Measurements from ENCODE around the gene GRAP2. TPM values are rescaled to one million over a fixed set of nuclear protein-coding genes. Genes with fewer than 3 reads are reported as not detected.

Gene GRAP2
- total and polyA plus RNA-seq, 4 donors, result 1.9 to 6.9 (median 4.2) TPM

DNA sequence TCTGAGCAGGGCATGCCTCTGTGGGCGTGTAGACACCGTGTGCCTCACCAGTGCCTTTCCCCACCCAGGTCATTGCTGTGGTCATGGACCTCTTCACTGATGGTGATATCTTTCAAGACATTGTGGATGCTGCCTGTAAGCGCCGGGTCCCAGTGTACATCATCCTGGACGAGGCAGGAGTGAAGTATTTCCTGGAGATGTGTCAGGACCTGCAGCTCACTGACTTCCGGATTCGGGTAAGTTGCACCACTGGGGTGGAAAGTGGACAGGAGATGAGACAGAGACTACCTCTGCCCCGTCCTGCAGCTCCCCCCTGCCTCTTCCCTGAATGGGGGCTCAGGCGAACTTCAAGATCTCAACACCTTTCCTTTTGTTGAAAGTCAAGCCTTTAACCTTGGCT, 118.2 kb downstream of the GRAP2 start:
- Histone ChIP-seq H3K9ac (ENCODE audit: insufficient read depth in 1 of 2, low read length in 2 of 2) (no peak overlapping the region), H3K9me3 (ENCODE audit: control insufficient read depth in 4 of 4, insufficient read depth in 3 of 4, low read length in 3 of 4) (peaks cover 0 to 2% (median 0%) of the 10 kb centered on the region in 4 donors), H3K4me1 (ENCODE audit: control insufficient read depth in 5 of 5, insufficient read depth in 5 of 5, low read length in 5 of 5) (no peaks in the 10 kb centered on the region), H3K4me3 (no peak overlapping the region), H3K27ac (ENCODE audit: low read depth in 1 of 2, low read length in 1 of 2) (no peak overlapping the region), H3K27me3 (ENCODE audit: control insufficient read depth in 3 of 3, insufficient read depth in 3 of 3, low read length in 2 of 3) (no peaks in the 10 kb centered on the region), H3K36me3 (ENCODE audit: control insufficient read depth in 4 of 4, insufficient read depth in 4 of 4, low read length in 4 of 4) (no peaks in the 10 kb centered on the region)
- WGBS, 2 donors, result 88 to 98% methylated on average over 9 of the region's 9 CpGs
- DNase-seq (no peak), ATAC-seq (ENCODE audit: insufficient read depth, low FRiP score) (no peak)
- TF ChIP-seq, protein P1, sequence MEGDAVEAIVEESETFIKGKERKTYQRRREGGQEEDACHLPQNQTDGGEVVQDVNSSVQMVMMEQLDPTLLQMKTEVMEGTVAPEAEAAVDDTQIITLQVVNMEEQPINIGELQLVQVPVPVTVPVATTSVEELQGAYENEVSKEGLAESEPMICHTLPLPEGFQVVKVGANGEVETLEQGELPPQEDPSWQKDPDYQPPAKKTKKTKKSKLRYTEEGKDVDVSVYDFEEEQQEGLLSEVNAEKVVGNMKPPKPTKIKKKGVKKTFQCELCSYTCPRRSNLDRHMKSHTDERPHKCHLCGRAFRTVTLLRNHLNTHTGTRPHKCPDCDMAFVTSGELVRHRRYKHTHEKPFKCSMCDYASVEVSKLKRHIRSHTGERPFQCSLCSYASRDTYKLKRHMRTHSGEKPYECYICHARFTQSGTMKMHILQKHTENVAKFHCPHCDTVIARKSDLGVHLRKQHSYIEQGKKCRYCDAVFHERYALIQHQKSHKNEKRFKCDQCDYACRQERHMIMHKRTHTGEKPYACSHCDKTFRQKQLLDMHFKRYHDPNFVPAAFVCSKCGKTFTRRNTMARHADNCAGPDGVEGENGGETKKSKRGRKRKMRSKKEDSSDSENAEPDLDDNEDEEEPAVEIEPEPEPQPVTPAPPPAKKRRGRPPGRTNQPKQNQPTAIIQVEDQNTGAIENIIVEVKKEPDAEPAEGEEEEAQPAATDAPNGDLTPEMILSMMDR (IDR thresholded peaks at IDR 0.05; ENCODE audit: control extremely low read depth, extremely low read depth), result no peak

DNA sequence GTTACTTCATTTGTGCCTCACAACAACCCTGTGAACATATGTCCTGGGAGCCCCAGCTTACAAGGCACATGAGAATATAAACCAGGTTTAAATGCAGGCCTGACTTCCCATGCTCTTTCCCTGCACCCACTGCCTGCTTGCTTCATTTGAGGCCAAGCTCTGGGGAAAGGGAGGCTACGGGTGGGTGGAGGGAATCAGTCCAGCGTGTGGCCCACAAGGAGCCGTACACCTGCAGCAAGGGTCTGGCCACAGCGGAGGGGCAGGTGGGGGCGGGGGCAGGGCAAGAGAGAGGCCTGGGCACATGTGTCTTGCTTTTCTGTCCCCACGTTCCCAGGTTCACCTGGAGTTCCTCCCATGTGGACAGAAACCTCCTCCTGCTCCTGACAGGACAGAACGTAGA, 120.1 kb downstream of the GRAP2 start:
- Histone ChIP-seq H3K9ac (ENCODE audit: insufficient read depth in 1 of 2, low read length in 2 of 2) (no peak overlapping the region), H3K36me3 (ENCODE audit: control insufficient read depth in 4 of 4, insufficient read depth in 4 of 4, low read length in 4 of 4) (no peaks in the 10 kb centered on the region), H3K27me3 (ENCODE audit: control insufficient read depth in 3 of 3, insufficient read depth in 3 of 3, low read length in 2 of 3) (no peaks in the 10 kb centered on the region), H3K4me3 (no peak overlapping the region), H3K27ac (ENCODE audit: low read depth in 1 of 2, low read length in 1 of 2) (no peak overlapping the region), H3K9me3 (ENCODE audit: control insufficient read depth in 4 of 4, insufficient read depth in 3 of 4, low read length in 3 of 4) (peaks cover 0 to 2% (median 0%) of the 10 kb centered on the region in 4 donors), H3K4me1 (ENCODE audit: control insufficient read depth in 5 of 5, insufficient read depth in 5 of 5, low read length in 5 of 5) (no peaks in the 10 kb centered on the region)
- 87 to 91% methylated on average over 7 of the region's 7 CpGs for WGBS, 2 donors
- ATAC-seq (ENCODE audit: insufficient read depth, low FRiP score) (no peak), DNase-seq (no peak)
- TF ChIP-seq, protein P1 (IDR thresholded peaks at IDR 0.05; ENCODE audit: control extremely low read depth, extremely low read depth), result no peak

DNA sequence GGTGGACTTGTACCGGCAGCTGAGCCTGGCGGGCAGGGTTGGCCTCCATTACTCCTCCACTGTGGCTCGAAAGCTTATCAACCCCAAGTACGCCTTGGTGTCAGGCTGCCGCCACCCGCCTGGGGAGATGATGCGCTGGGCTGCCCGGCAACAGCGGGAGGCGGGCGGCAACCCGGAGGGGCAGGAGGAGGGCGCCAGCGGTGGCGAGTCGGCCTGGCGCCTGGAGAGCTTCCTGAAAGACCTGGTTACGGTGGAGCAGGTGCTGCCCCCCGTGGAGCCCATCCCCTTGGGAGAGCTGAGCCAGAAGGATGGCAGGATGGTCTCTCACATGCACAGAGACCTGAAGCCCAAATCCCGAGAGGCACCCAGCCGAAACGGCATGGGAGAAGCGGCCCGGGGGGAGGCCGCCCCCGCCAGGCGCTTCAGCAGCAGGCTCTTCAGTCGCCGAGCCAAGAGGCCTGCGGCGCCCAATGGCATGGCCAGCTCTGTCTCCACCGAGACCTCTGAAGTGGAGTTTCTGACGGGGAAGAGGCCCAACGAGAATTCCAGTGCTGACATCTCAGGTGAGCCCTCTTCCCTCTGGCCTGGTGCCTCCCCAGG, 120.6 kb downstream of the GRAP2 start:
- DNase-seq (no peak), ATAC-seq (ENCODE audit: insufficient read depth, low FRiP score) (no peak)

More for the DNA sequence above, 120.6 kb downstream of the GRAP2 start:
- Histone ChIP-seq H3K27ac (ENCODE audit: low read depth in 1 of 2, low read length in 1 of 2) (no peak overlapping the region), H3K9me3 (ENCODE audit: control insufficient read depth in 4 of 4, insufficient read depth in 3 of 4, low read length in 3 of 4) (peaks cover 0 to 2% (median 0%) of the 10 kb centered on the region in 4 donors), H3K27me3 (ENCODE audit: control insufficient read depth in 3 of 3, insufficient read depth in 3 of 3, low read length in 2 of 3) (no peaks in the 10 kb centered on the region), H3K36me3 (ENCODE audit: control insufficient read depth in 4 of 4, insufficient read depth in 4 of 4, low read length in 4 of 4) (no peaks in the 10 kb centered on the region), H3K4me1 (ENCODE audit: control insufficient read depth in 5 of 5, insufficient read depth in 5 of 5, low read length in 5 of 5) (no peaks in the 10 kb centered on the region), H3K4me3 (no peak overlapping the region), H3K9ac (ENCODE audit: insufficient read depth in 1 of 2, low read length in 2 of 2) (no peak overlapping the region)
- 89% methylated on average over 34 of the region's 34 CpGs for WGBS, 2 donors
- TF ChIP-seq, protein P1 (IDR thresholded peaks at IDR 0.05; ENCODE audit: control extremely low read depth, extremely low read depth), result no peak

All from lung (tissue), 12 donors.